ENCODE results near the gene CRK. TPM values are rescaled to one million over a fixed set of nuclear protein-coding genes. Genes with fewer than 3 reads are reported as not detected.
"Not testable (repeated sequence)": the region's sequence is repeated elsewhere in the genome, so short reads cannot be mapped to it uniquely, and the experiment has no call there.

Gene CRK
- total RNA-seq, 1 donor from 2014 or later = 46.4 TPM

DNA sequence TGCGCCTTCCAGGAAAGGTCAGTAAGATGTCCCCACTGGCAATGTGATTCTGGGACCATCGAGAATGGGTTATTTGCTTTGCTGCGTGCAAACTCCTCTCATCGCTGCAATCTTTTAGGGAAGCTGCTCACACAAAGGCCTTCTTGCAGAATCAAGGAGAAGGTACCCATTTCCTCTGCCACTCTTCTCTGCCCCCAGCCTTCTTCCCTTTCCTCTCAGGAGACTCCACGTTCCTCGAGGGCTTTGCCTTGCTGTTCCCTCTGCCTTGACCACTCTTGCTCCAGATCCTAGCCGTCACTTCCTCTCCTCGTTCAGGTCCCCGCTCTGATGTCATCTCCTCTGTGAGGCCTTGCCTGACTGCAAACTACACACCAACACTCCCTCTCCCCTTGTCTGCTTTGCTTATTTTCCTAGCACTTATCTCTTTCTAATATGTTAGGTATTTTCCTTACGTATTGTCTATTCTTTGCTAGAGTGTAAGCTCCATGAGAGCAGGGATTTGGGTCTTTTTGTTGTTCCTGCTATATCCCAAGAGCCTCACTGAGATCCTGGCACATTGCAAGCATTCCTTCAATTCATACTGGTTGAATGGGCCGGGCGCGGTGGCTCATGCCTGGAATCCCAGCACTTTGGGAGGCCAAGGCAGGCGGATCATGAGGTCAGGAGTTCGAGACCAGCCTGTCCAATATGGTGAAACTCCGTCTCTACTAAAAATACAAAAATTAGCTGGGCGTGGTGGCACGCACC is 5.3 kb upstream of the CRK start:
- TF ChIP-seq, protein P1, sequence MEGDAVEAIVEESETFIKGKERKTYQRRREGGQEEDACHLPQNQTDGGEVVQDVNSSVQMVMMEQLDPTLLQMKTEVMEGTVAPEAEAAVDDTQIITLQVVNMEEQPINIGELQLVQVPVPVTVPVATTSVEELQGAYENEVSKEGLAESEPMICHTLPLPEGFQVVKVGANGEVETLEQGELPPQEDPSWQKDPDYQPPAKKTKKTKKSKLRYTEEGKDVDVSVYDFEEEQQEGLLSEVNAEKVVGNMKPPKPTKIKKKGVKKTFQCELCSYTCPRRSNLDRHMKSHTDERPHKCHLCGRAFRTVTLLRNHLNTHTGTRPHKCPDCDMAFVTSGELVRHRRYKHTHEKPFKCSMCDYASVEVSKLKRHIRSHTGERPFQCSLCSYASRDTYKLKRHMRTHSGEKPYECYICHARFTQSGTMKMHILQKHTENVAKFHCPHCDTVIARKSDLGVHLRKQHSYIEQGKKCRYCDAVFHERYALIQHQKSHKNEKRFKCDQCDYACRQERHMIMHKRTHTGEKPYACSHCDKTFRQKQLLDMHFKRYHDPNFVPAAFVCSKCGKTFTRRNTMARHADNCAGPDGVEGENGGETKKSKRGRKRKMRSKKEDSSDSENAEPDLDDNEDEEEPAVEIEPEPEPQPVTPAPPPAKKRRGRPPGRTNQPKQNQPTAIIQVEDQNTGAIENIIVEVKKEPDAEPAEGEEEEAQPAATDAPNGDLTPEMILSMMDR (IDR thresholded peaks at IDR 0.05; ENCODE audit: partially characterized antibody, unreplicated experiment) = no peak
- peaks cover 4% of the 10 kb centered on the region for H3K9me3 Mint-ChIP-seq (ENCODE audit: unreplicated experiment)
- DNase-seq = no peak
- H3K27me3 Mint-ChIP-seq (ENCODE audit: unreplicated experiment) = peaks cover 13% of the 10 kb centered on the region
- no peaks in the 10 kb centered on the region for H3K4me1 Mint-ChIP-seq (ENCODE audit: low read depth, unreplicated experiment)
- H3K27ac Mint-ChIP-seq (ENCODE audit: unreplicated experiment) = no peak overlapping the region
- no peaks in the 10 kb centered on the region for H3K36me3 Mint-ChIP-seq (ENCODE audit: unreplicated experiment)
- no peak overlapping the region for H3K4me3 Mint-ChIP-seq (ENCODE audit: unreplicated experiment)

DNA sequence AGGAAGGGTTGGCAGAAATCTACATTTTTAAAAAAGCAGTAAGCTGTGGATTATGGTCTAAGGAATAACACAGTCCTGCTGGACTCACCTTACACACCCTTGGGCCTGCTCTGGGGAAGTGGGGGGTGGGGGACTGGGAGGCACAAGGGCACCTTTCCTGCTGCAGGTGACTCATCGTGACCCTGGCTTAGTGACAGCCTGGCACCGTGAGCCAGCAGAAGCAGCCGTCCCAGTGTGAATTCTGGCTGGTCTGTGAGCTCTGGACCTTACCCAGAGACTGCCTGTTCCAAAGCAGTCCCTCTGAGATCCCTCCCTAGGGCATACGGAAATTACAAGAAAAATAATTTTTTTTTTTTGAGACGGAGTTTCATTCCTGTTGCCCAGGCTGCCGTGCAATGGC is 4.2 kb upstream of the CRK start:
- Mint-ChIP-seq H3K4me1 (ENCODE audit: low read depth, unreplicated experiment) (no peaks in the 10 kb centered on the region), H3K27me3 (ENCODE audit: unreplicated experiment) (peaks cover 13% of the 10 kb centered on the region), H3K27ac (ENCODE audit: unreplicated experiment) (no peak overlapping the region), H3K4me3 (ENCODE audit: unreplicated experiment) (no peak overlapping the region), H3K9me3 (ENCODE audit: unreplicated experiment) (peaks cover 6% of the 10 kb centered on the region), H3K36me3 (ENCODE audit: unreplicated experiment) (no peaks in the 10 kb centered on the region)
- DNase-seq = no peak
- TF ChIP-seq, protein P1 (IDR thresholded peaks at IDR 0.05; ENCODE audit: partially characterized antibody, unreplicated experiment) = no peak

DNA sequence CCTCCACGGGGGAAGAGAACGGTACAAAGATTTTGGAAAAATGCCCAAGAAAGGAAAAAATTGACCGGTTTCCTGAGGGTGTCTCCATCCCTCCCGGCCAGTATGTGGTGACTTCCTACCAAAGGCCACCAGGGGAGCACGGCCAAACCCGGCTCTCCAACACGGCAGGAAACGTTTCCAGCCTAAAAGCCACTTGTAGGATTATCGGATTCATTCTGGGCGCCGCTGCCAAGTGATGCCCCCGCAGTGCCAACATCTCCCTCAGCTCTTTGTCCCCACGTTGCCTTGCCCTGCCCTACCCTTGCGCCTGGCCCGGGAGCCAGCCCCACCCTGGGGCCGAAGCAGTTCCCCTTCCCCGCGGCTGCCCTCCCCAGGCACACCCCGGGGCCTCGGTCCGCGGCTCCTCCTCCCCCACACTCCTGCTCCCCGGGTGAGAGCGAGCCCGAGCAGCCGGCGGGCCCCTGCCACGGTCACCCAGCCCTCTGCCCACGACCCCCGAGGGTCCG is 688 bp downstream of the CRK start:
- H3K36me3 Mint-ChIP-seq (ENCODE audit: unreplicated experiment) = no peaks in the 10 kb centered on the region
- H3K9me3 Mint-ChIP-seq (ENCODE audit: unreplicated experiment) = peaks cover 8% of the 10 kb centered on the region
- H3K4me1 Mint-ChIP-seq (ENCODE audit: low read depth, unreplicated experiment) = peaks cover 10% of the 10 kb centered on the region
- peak; percentile 75 for DNase-seq
- peak overlapping the region; percentile 98 for H3K4me3 Mint-ChIP-seq (ENCODE audit: unreplicated experiment)
- peaks cover 2% of the 10 kb centered on the region for H3K27me3 Mint-ChIP-seq (ENCODE audit: unreplicated experiment)
- TF ChIP-seq, protein P1 (IDR thresholded peaks at IDR 0.05; ENCODE audit: partially characterized antibody, unreplicated experiment) = peak; percentile 77
- peak overlapping the region; percentile 86 for H3K27ac Mint-ChIP-seq (ENCODE audit: unreplicated experiment)

DNA sequence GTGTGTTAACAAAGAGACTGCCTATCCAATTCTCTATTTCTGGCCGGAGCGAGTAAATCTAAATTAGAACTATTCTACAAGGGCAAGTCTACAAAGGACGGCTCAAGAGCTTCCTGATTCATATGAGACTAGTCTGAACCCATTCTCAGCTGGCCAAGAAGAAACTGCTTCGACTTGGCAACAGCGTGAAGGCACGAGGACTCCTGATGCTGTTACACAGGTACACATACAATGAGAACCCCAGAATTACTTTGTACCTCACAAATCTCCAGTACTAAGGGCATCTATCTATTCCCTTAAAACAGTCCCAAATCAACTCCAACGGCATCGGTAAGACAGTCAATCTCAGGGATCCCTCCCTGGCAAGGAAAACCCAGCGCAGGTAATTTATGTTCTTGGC is 1.5 kb downstream of the CRK start:
- peak overlapping the region; percentile 14 for H3K27ac Mint-ChIP-seq (ENCODE audit: unreplicated experiment)
- no peaks in the 10 kb centered on the region for H3K36me3 Mint-ChIP-seq (ENCODE audit: unreplicated experiment)

DNA sequence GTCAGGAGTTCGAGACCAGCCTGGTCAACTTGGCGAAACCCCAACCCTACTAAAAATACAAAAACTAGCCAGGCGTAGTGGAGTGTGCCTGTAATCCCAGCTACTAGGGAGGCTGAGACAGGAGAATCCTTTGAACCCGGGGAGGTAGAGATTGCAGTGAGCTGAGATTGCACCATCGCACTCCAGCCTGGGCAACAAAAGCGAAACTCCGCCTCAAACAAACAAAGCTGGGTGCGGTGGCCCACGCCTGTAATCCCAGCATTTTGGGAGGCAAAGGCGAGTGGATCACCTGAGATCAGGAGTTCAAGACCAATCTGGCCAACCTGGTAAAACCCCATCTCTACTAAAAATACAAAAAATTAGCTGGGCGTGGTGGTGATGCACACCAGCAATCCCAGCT is 2.3 kb downstream of the CRK start:
- H3K4me1 Mint-ChIP-seq (ENCODE audit: low read depth, unreplicated experiment); H3K9me3 Mint-ChIP-seq (ENCODE audit: unreplicated experiment); DNase-seq; H3K36me3 Mint-ChIP-seq (ENCODE audit: unreplicated experiment); H3K27ac Mint-ChIP-seq (ENCODE audit: unreplicated experiment); H3K27me3 Mint-ChIP-seq (ENCODE audit: unreplicated experiment): not testable (repeated sequence)
- peak overlapping the region; percentile 54 for H3K4me3 Mint-ChIP-seq (ENCODE audit: unreplicated experiment)

More for the DNA sequence above, 1.5 kb downstream of the CRK start:
- DNase-seq = no peak
- Mint-ChIP-seq H3K27me3 (ENCODE audit: unreplicated experiment) (peaks cover 2% of the 10 kb centered on the region), H3K4me1 (ENCODE audit: low read depth, unreplicated experiment) (peaks cover 10% of the 10 kb centered on the region), H3K4me3 (ENCODE audit: unreplicated experiment) (peak overlapping the region; percentile 98), H3K9me3 (ENCODE audit: unreplicated experiment) (peaks cover 8% of the 10 kb centered on the region)
- TF ChIP-seq, protein P1 (IDR thresholded peaks at IDR 0.05; ENCODE audit: partially characterized antibody, unreplicated experiment) = no peak

Data from glutamatergic neuron (in vitro differentiated cells).